Measurements from ENCODE around the gene CELA1. TPM values are rescaled to one million over a fixed set of nuclear protein-coding genes. Genes with fewer than 3 reads are reported as not detected.

The CELA1 gene
- total RNA-seq, 1 donor from 2014 or later, result not detected

DNA sequence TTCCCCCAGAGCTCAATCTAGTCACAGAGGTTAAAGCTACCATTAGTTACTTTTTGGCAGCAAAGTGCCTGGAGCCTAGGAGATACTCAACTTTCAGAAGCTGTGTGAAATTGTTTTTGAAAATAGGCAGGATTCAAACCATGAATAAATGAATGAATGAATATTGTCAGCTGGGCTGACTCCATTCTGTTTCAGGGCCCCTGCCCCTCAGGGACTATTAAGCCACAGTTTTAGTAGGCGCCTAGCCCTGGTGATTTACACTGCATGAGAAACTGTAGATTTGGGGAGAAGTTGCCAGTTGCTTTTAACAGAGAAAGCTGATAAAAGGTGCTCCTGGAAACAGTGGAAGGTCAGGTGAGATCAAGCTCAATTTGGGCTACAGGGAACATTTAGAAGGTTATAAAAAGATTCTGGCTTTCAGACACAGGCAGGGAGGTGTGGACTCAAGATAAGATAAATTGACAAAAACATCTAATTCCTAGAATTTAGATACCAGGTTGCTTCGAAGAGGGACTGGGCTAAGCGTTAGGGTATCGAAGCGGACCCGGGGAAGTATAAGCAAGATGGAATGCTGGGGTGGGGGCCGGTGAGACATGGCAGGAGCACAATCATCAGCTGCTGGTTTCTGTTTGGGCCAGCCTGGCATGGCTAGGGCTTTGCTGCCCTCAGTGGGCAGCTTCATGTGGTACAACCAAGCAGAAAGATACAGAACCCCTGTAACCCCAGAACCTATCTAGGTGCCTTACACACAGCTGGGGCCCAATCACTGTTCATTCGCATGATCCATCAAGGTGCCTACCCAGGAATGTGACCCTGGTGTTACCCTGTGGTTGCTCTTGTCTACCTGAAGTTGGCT is 14.9 kb upstream of the CELA1 start:
- no peaks in the 10 kb centered on the region for H3K9me3 ChIP-seq
- H3K4me3 ChIP-seq, result no peak overlapping the region
- DNase-seq (no peak), ATAC-seq (no peak)
- H3K27ac ChIP-seq, result no peak overlapping the region
- no peaks in the 10 kb centered on the region for H3K4me1 ChIP-seq
- TF ChIP-seq, protein P1, sequence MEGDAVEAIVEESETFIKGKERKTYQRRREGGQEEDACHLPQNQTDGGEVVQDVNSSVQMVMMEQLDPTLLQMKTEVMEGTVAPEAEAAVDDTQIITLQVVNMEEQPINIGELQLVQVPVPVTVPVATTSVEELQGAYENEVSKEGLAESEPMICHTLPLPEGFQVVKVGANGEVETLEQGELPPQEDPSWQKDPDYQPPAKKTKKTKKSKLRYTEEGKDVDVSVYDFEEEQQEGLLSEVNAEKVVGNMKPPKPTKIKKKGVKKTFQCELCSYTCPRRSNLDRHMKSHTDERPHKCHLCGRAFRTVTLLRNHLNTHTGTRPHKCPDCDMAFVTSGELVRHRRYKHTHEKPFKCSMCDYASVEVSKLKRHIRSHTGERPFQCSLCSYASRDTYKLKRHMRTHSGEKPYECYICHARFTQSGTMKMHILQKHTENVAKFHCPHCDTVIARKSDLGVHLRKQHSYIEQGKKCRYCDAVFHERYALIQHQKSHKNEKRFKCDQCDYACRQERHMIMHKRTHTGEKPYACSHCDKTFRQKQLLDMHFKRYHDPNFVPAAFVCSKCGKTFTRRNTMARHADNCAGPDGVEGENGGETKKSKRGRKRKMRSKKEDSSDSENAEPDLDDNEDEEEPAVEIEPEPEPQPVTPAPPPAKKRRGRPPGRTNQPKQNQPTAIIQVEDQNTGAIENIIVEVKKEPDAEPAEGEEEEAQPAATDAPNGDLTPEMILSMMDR (IDR thresholded peaks at IDR 0.05), result no peak
- no peaks in the 10 kb centered on the region for H3K27me3 ChIP-seq (ENCODE audit: low read depth)
- intact Hi-C loops (cut with DNase I), result no loop called here
- no peaks in the 10 kb centered on the region for H3K36me3 ChIP-seq

DNA sequence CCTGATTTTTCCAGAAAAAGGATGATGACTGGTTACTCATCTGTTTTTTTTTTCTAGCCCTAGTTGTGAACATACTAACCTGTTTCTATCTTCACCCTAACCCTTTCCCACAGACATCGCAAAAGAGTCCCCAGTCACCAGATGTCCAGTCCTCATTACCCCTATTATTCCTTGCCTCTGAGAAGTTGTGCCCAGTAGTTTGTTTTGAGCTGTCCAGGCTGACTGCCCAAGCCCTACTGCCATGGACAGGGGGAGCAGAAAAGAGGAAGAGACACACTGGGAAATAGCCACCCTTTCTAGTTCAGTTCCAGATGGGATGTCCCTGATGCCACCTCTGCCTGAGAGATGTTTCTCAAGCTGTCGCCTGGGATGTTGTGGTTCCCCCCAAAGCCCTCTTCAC is 13.8 kb upstream of the CELA1 start:
- Histone ChIP-seq H3K27ac (no peak overlapping the region), H3K36me3 (no peaks in the 10 kb centered on the region), H3K27me3 (ENCODE audit: low read depth) (no peaks in the 10 kb centered on the region), H3K4me3 (no peak overlapping the region), H3K4me1 (no peaks in the 10 kb centered on the region), H3K9me3 (no peaks in the 10 kb centered on the region)
- no peak for ATAC-seq
- DNase-seq, result no peak
- intact Hi-C loops (cut with DNase I), result no loop called here
- TF ChIP-seq, protein P1 (IDR thresholded peaks at IDR 0.05), result no peak

DNA sequence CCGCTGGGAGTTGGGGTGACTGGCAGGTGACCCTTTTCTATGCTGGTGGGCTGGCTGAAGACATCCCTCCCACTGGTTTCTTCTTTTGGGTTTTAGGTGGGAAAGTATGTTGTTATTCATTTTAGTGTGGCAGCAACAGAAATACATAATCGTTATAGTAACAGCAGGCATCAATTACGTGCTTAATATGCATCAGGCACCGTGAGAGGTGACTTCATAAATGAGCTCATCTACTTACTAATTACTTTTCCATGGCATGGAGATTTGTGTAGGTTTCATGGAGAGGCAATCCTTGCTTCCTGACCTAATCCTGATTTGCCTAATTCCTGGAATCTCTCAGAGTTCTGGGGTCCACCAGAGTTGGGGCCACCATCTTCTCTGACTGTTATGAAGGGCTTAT is 13.4 kb upstream of the CELA1 start:
- H3K27me3 ChIP-seq (ENCODE audit: low read depth), result no peaks in the 10 kb centered on the region
- TF ChIP-seq, protein P1 (IDR thresholded peaks at IDR 0.05), result no peak
- DNase-seq, result no peak

DNA sequence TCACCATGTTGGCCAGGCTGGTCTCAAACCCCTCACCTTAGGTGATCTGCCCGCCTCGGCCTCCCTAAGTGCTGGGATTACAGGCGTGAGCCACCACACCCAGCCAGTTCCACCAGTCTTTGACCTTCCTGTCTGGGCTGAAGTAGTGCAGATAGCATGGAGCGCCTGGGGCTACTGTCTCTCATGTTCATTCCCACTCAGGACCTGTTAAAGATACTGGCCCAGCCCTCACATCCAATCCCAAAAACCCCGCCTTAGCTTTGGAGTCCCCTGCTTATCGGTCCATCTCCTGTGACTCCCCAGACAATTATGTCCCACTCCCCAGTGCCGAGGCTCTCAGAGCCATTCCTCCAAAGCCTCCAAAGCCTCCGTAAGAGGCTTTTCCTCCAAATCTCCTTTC is 12.0 kb upstream of the CELA1 start:
- DNase-seq (no peak), ATAC-seq (no peak)
- H3K4me1 ChIP-seq, result no peaks in the 10 kb centered on the region
- no peak overlapping the region for H3K4me3 ChIP-seq
- H3K27ac ChIP-seq, result no peak overlapping the region
- TF ChIP-seq, protein P1 (IDR thresholded peaks at IDR 0.05), result no peak
- no peaks in the 10 kb centered on the region for H3K9me3 ChIP-seq
- no peaks in the 10 kb centered on the region for H3K36me3 ChIP-seq
- no peaks in the 10 kb centered on the region for H3K27me3 ChIP-seq (ENCODE audit: low read depth)
- intact Hi-C loops (cut with DNase I), result no loop called here

More for the DNA sequence above, 13.4 kb upstream of the CELA1 start:
- Histone ChIP-seq H3K4me1 (no peaks in the 10 kb centered on the region), H3K27ac (no peak overlapping the region), H3K9me3 (no peaks in the 10 kb centered on the region), H3K36me3 (no peaks in the 10 kb centered on the region), H3K4me3 (no peak overlapping the region)
- intact Hi-C loops (cut with DNase I), result no loop called here
- ATAC-seq, result no peak

DNA sequence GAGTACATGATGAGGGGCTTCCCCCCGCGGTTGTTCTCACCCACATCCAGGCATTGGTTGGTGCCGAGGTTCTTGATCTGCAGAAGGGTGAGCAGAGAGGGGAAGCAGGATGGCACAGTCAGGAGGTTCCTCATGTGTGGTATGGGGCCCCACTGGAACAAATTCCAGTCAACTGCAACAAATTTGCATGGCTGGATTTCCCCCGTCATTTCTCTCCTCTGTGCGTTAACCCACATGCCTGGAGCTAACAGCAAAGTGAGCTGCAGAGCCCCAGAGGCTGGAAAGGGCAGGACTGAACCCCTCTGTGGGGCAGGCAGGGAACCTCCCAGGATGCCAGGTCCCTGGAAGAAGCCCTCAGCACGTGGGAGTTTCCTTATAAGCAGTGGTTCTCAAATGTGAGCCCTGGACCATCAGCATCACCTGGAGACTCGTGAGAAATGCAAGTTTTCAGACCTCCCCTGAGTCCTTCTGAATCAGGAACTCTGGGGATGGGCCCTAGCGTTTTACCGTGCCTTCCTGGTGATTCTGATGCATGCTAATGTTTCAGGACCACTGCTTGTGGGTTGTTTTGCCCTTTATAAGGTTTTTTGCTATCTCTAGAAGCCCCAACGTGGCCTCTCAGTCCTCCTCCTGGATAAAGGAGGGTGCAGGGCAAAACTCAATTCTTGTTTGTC is 11.0 kb upstream of the CELA1 start:
- Histone ChIP-seq H3K9me3 (no peaks in the 10 kb centered on the region), H3K4me1 (no peaks in the 10 kb centered on the region), H3K36me3 (no peaks in the 10 kb centered on the region), H3K27me3 (ENCODE audit: low read depth) (no peaks in the 10 kb centered on the region), H3K27ac (no peak overlapping the region), H3K4me3 (no peak overlapping the region)
- DNase-seq, result no peak
- intact Hi-C loops (cut with DNase I), result no loop called here
- TF ChIP-seq, protein P1 (IDR thresholded peaks at IDR 0.05), result no peak
- ATAC-seq, result no peak
